GM10847 (cell line): ENCODE measurements around the gene TSPEAR.

Experiments used
- POLR2A ChIP-seq: IDR thresholded peaks from 2 replicates; pipeline ENCODE4 v1.6.1; 2011; ENCODE audit not compliant: insufficient read length; ENCODE audit errors: extremely low read depth

TSPEAR gene

GRCh38 chr21:44485254-44485793 is 226.0 kb downstream of the TSPEAR start:
- TF ChIP-seq POLR2A, result no peak

DNA sequence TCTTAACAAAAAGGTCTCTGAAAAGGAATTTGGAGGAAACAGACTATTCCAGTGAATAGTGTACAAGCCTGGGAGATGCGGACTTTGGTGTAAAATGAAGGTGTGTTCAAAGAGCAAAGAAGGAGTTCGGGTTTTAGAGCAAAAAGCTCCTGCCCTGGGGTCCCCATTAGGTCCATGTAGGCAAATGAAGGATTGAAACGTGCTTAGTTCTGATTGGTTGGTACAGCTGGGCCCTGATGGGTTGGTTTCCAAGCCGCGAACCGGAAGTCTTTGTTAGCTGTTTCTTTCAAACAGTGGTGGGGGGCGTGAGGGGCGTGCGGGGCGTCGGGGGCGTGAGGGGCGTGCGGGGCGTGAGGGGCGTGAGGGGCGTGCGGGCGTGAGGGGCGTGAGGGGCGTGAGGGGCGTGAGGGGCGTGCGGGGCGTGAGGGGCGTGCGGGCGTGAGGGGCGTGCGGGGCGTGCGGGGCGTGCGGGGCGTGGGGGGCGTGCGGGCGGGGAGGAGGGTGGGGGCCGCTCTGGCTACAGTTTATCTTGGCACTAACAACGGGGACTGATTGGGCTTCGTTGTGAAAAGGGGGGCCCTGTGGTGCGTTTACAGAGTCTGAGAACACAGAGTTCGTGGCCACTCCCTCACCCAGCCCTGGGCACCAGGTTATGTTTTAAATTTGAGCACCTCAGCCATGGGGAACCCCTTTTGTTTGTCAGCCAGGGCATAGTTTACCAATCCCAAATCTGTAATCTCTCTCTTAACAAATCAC is 226.7 kb downstream of the TSPEAR start:
- no peak for TF ChIP-seq POLR2A

DNA sequence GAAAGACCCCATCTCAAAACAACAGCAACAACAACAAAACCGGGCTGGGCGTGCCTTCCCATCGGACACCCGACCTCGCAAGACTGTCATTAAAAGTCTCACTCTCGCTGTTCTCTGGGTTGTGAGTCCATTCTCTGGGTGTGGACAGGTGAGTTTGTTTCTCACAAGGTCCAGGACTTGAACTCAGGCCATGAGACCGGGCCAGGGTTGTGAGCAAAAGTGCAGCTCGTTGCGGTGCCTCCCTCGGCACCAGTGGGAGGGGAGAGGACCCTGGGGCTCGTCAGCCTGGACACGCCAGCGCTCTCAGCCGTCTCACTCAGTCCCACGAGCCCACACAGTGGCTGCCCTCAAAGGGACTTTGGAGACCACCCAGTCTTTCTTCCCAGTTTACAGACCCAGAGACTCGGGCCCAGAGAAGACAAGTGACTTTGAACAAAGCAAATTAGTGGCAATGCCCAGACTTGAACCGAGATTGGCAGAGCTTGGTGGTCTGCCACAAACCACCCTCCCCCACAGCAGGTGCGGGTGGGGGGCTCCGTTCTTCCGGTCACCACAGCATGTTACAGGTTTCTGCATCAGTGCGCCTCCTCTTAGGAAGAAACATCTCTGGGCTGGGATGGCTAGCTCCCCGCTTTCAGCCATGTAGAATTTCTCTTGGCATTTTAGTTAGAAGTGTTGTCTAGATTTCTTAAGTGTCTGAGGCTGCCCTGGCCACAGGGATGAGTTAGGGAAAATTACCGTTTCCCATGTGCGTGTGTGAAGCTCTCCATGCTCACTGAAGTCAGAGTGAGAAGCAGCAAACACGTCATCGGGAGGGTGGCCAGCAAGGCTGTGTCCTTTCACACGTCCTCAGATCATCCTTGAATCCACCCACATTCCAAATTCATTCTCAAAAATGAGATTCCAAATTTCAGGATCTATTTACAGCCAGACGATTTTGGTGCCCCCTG is 227.8 kb downstream of the TSPEAR start:
- no peak for TF ChIP-seq POLR2A

DNA sequence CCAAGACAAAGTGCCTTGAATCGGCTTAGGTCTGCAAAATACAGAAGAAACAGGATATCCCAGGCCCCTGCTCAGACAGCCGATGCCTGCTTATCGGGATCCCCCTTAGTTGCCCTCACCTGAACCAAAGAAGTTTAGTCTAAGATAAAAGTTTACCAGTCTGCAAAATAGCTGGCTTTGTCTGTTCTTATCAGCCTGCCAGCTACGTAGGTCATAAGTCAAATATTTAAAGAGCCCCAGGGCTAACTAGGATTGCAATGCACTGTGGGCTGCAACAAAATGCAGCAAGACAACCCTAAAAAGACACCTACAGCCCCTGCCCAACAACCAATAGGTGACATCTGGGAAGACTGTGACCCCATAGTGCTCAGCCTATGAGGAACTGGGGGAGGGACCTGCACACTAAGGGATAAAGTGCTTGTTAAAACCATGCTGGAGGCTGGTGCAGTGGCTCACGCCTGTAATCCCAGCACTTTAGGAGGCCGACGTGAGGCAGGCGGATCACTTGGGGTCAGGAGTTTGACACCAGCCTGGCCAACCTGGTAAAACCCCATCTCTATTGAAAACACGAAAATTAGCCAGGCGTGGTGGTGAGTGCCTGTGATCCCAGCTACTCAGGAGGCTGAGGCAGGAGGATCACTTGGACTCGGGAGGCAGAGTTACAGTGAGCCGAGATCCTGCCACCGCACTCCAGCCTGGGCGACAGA is 228.6 kb downstream of the TSPEAR start:
- TF ChIP-seq POLR2A, result no peak

DNA sequence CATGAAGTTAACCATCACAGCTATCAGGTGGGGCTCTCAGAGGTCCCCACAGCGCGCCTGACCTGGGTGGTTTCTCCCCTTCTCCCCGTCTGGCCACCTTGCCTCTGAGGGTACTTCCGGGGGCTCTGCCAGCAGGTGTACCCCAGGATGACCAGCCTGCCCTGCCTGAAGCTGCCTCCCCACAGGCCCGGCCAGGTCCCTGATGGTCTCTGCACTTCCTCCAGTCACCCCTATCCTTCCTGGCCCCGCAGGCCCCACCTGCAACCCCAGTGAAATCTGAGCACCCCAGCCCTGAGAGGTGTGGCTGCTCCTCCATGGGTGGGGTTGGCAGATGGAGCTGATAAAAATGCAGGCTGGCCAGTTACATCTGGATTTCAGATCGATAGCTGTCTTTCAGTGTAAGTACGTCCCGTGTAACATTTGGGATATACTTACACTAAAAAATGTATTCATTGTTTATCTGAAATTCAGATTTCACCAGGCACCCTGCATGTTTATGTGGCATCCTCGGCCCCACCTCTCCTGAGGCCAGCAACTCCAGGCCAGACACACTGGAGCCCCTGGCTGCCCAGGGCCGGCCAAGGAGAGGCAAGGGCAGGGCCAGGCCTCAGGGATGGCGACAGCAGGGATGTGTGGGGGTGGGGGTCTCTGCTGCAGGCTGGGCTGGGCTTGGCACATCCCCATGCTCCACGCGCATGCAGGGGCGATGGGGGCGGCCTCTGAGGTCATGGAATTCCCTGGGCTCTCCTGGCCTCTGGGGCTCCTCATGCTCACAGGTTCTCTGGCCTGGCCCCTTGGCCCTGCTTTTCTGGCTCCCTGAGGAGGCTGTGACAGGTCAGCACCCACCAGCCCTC is 230.9 kb downstream of the TSPEAR start:
- no peak for TF ChIP-seq POLR2A

DNA sequence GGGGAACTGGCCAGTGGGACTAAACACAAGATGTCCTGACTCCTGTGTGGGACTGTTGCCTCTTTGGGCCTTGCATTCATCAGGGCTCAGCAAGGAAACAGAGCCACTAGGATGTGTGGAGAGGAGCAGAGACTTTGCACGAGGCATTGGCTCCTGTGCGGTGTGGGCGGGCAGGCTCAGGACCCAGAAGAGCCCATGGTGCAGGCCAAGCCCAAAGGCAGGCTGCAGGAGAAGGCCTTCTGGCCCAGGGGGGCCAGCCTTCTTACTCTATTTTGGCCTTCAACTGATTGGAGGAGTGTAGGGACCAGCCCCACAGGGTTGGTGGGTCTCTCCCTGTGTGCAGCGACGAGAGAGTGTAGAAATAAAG is 232.6 kb downstream of the TSPEAR start:
- no peak for TF ChIP-seq POLR2A

DNA sequence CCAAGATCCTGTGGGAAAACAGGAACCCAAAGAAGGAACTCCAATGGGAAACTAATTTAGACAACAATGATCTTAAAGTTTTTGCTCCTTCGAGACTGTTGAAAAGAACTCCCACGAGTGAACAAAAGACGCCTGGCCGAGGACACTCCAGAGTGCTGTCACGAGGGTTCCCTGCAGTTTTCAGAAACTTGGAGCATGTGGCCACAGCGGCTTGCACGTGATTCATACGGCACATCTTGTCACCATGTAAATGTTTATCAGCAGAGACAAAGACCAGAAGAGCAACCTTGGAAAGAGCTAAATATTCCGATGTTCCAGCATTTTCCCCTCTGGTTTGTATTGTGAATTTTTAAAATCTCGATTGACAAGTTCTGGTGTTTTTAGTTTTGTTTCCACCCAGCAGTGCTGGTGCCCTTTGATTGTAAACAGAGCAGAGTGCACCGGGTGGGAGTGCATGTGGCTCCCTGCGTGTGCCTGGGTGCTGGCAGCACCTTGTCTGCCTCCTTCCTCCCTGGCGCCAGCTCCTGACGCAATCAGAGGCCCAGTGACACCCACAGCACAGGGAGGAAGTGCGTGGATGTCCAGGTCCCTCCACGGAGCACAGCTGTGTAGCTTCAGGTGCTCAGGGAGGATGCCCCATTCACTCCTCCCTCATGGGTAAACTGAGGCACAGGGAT is 233.1 kb downstream of the TSPEAR start:
- no peak for TF ChIP-seq POLR2A

GRCh38 chr21:44477712-44478111 is 233.7 kb downstream of the TSPEAR start:
- TF ChIP-seq POLR2A, result no peak

DNA sequence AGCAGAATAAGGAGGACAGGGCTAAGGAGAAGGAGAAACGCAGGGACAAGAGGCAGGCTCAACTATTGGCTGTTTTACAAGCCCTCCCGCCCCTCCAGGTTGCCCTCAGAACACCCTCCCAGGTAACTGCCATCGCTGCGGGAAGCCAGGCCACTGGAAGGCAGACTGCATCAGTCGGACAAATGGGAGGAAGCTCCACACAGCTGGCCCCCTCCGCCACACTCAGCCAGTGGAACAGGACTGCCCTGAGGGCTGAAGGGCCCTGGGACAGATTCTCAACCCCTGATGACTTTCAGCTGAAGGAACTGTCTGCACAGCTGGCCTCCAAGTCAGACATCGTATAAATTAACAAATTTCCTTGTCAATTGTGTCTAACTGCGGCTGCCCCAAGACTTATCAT is 234.2 kb downstream of the TSPEAR start:
- TF ChIP-seq POLR2A, result no peak

- no peak for TF ChIP-seq POLR2A
Observed at GRCh38 chr21:44475266-44475845, 236.0 kb downstream of the TSPEAR start.

GRCh38 chr21:44473915-44474555 is 237.3 kb downstream of the TSPEAR start:
- TF ChIP-seq POLR2A, result no peak

- no peak for TF ChIP-seq POLR2A
Observed at GRCh38 chr21:44471996-44472395, 239.4 kb downstream of the TSPEAR start.

GRCh38 chr21:44471341-44471740 is 240.0 kb downstream of the TSPEAR start:
- TF ChIP-seq POLR2A, result no peak
